Measurements from ENCODE around the gene PRPF39. TPM values are rescaled to one million over a fixed set of nuclear protein-coding genes. Genes with fewer than 3 reads are reported as not detected.

The PRPF39 gene
- polyA plus RNA-seq, 1 of the 3 experiments (the other 2 are of a cell fraction), result 14.6 TPM

DNA sequence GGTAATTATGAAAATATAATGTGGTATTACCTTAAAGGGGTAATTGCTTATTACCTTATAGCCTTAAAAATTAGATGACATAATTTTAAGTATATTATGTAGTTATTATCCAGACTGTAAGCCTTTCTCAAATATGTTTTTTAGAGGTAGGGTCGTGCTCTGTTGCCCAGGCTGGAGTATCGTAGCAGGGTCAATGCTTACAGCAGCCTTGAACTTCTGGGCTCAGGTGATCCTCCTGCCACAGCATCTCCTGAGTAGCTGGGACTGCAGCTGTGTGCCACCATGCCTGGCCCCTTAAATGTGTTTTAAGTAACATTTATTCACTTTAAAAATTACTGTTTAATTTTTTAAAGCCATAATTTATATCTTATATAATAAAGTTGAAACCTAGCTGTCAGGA is 10.4 kb downstream of the PRPF39 start (continued):
- no peak for TF ChIP-seq CHD2 (IDR thresholded peaks at IDR 0.05; ENCODE audit: low read length, partially characterized antibody)
- TF ChIP-seq FOXJ3 (CRISPR knock-in tag; IDR thresholded peaks at IDR 0.05), result no peak
- no peak for TF ChIP-seq PBX3 (IDR thresholded peaks at IDR 0.05)

- no peaks in the 10 kb centered on the region for H3K9me3 ChIP-seq
- H3K36me3 ChIP-seq (replicated peaks in 1 of 2; ENCODE audit: control insufficient read depth in 1 of 2, insufficient read depth in 2 of 2, low read length in 1 of 2), result peaks cover 0 to 17% of the 10 kb centered on the region in 2 experiments
- no peak overlapping the region for H3K4me2 ChIP-seq
- CTCF ChIA-PET, result no interaction called here
- WGBS (ENCODE audit: low lambda C conversion rate), result 94% methylated on average over 4 of the region's 4 CpGs
- POLR2A ChIA-PET, result no interaction called here
- no peak for DNase-seq
- H3K9me2 ChIP-seq, result no peaks in the 10 kb centered on the region
- no peaks in the 10 kb centered on the region; a peak in 1 of 4 replicates for H3K4me1 ChIP-seq (ENCODE audit: control insufficient read depth in 1 of 2, insufficient read depth in 2 of 2, low read depth in 1 of 2, low read length in 1 of 2)
- H3K27ac ChIP-seq (ENCODE audit: low read depth in 2 of 2, low read length in 1 of 2), result no peak overlapping the region
- no peak overlapping the region for H2AFZ ChIP-seq (ENCODE audit: low read depth)
- TF ChIP-seq FOSL2 (IDR thresholded peaks at IDR 0.05; ENCODE audit: borderline replicate concordance, low read depth) (no peak), SIN3A (IDR thresholded peaks at IDR 0.05; ENCODE audit: borderline replicate concordance, low read depth, low read length) (no peak), IRF3 (IDR thresholded peaks at IDR 0.05; ENCODE audit: low read depth, low read length) (no peak), JUND (IDR thresholded peaks at IDR 0.05) (no peak), PBX3 (IDR thresholded peaks at IDR 0.05) (no peak), MXI1 (IDR thresholded peaks at IDR 0.05; ENCODE audit: low read depth, low read length) (no peak), NRF1 (IDR thresholded peaks at IDR 0.05; ENCODE audit: low read depth, low read length) (no peak), GABPA (IDR thresholded peaks at IDR 0.05; ENCODE audit: low read depth) (no peak), RFX5 (IDR thresholded peaks at IDR 0.05; ENCODE audit: low read length) (no peak), CHD2 (IDR thresholded peaks at IDR 0.05; ENCODE audit: low read length, partially characterized antibody) (no peak), NFIC (IDR thresholded peaks at IDR 0.05; ENCODE audit: borderline replicate concordance) (no peak), ELF1 (IDR thresholded peaks at IDR 0.05) (no peak), MEF2A (IDR thresholded peaks at IDR 0.05; ENCODE audit: borderline replicate concordance, low read depth) (no peak)
- TF ChIP-seq, protein P1, sequence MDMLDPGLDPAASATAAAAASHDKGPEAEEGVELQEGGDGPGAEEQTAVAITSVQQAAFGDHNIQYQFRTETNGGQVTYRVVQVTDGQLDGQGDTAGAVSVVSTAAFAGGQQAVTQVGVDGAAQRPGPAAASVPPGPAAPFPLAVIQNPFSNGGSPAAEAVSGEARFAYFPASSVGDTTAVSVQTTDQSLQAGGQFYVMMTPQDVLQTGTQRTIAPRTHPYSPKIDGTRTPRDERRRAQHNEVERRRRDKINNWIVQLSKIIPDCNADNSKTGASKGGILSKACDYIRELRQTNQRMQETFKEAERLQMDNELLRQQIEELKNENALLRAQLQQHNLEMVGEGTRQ (IDR thresholded peaks at IDR 0.05; ENCODE audit: borderline replicate concordance, low read depth, low read length), result no peak
- TF ChIP-seq, protein P2, sequence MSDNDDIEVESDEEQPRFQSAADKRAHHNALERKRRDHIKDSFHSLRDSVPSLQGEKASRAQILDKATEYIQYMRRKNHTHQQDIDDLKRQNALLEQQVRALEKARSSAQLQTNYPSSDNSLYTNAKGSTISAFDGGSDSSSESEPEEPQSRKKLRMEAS (IDR thresholded peaks at IDR 0.05; ENCODE audit: low read depth), result no peak
- no peak overlapping the region for H3K4me3 ChIP-seq (ENCODE audit: low read depth in 2 of 2, low read length in 1 of 2)
- H3K9ac ChIP-seq, result no peak overlapping the region
- peaks cover 9% of the 10 kb centered on the region; the same call in 1 of the 2 replicates for H4K20me1 ChIP-seq (ENCODE audit: insufficient read depth)
- H3K27me3 ChIP-seq (ENCODE audit: insufficient read depth), result no peaks in the 10 kb centered on the region
- peaks cover 52% of the 10 kb centered on the region for H3K79me2 ChIP-seq (ENCODE audit: insufficient read depth)
- peaks cover 1% of the 10 kb centered on the region for H3F3A ChIP-seq (replicated peaks; ENCODE audit: insufficient read depth)
These were observed 11.2 kb downstream of the PRPF39 start for GRCh38 chr14:45095143-45095542.
